Panc1 (cell line): Measurements from ENCODE around the gene HNF4A. TPM values are rescaled to one million over a fixed set of nuclear protein-coding genes. Genes with fewer than 3 reads are reported as not detected.

ENCODE experiments used
- ATAC-seq: fragments of 200-7000 bp; cut with Tn5 transposase; 2 replicates; pipeline ENCODE4 v1.9.1; 2020; ENCODE audit warnings: mild to moderate bottlenecking, moderate library complexity
- BruUV-seq: library from RNA; stranded (reverse); fragments of 400-500 nt; replicated peaks from 2 replicates; lab custom pipeline; 2021; lab: Mats Ljungman, UMichigan
- CTCF ChIA-PET: fragments of 300-600 bp; sonication (Branson Sonifier 250); formaldehyde crosslinking; loops from one replicate; lab custom pipeline; 2022; ENCODE audit warnings: antibody characterized with exemption; lab: Charles Lee
- POLR2A ChIA-PET: fragments of 300-600 bp; sonication (Branson Sonifier 250); formaldehyde crosslinking; loops from one replicate; lab custom pipeline; 2022; ENCODE audit warnings: antibody characterized with exemption; lab: Charles Lee
- DNase-seq: peaks from one replicate; pipeline ENCODE4 v3.0.0-alpha.2; 2010; ENCODE audit warnings: low read depth, low spot score
- H3K27ac ChIP-seq: 2 replicates; pipeline ENCODE4 v1.5.1; 2011; ENCODE audit warnings: mild to moderate bottlenecking, low read length, inconsistent platforms
- H3K27me3 ChIP-seq: fragments of 200-500 bp; sonication (Bioruptor generic); 2 replicates; pipeline ENCODE4 v1.6.0; 2014; ENCODE audit warnings: low read length, inconsistent platforms; ENCODE audit not compliant: control insufficient read depth, insufficient read depth
- H3K36me3 ChIP-seq: fragments of 200-500 bp; sonication (Bioruptor generic); 2 replicates; pipeline ENCODE4 v1.5.1; 2014; ENCODE audit warnings: inconsistent platforms, mild to moderate bottlenecking, low read length, moderate library complexity; ENCODE audit not compliant: control insufficient read depth, insufficient read depth
- H3K4me1 ChIP-seq: 2 replicates; pipeline ENCODE4 v1.5.1; 2011; ENCODE audit warnings: inconsistent platforms, mild to moderate bottlenecking, low read length, moderate library complexity; ENCODE audit not compliant: control insufficient read depth, insufficient read depth
- H3K4me3 ChIP-seq, 2 experiments: 2 replicates each; pipeline ENCODE4 v1.5.1; 2011 to 2012; ENCODE audit warnings: low read depth in 2 of 2, low read length in 2 of 2, mild to moderate bottlenecking in 2 of 2, inconsistent platforms in 1 of 2, moderate library complexity in 1 of 2
- H3K9me3 ChIP-seq: fragments of 200-500 bp; sonication (Bioruptor generic); 2 replicates; pipeline ENCODE4 v1.5.1; 2014; ENCODE audit warnings: low read depth, mild to moderate bottlenecking, inconsistent platforms, low read length, moderate library complexity; ENCODE audit not compliant: control insufficient read depth, insufficient read depth
- POLR2AphosphoS5 ChIP-seq: IDR thresholded peaks from 2 replicates; pipeline ENCODE4 v1.6.1; 2012; ENCODE audit warnings: mild to moderate bottlenecking, low read depth, low read length, moderate library complexity
- SIN3A ChIP-seq: IDR thresholded peaks from 2 replicates; pipeline ENCODE4 v1.6.1; 2012; ENCODE audit warnings: low read depth, mild to moderate bottlenecking, low read length, moderate library complexity, borderline replicate concordance; ENCODE audit not compliant: insufficient read depth
- TCF7L2 ChIP-seq: IDR thresholded peaks from 2 replicates; pipeline ENCODE4 v1.6.1; 2011; ENCODE audit warnings: mild to moderate bottlenecking, low read depth, low read length, inconsistent platforms
- in situ Hi-C: cut with HindIII; loops from 2 replicates; pipeline ENCODE4 v1.10.0; 2016; ENCODE audit warnings: low sequenced_read_pairs, low pct_unique_long_range_greater_than_20kb
- intact Hi-C: fragments of 100-400 bp; cut with micrococcal nuclease; formaldehyde crosslinking; loops from one replicate; pipeline ENCODE4 v1.10.0; 2022; ENCODE audit not compliant: unreplicated experiment
- total RNA-seq: library from RNA; stranded (reverse); gene quantifications from one replicate; pipeline ENCODE4 v1.2.1, GENCODE V29; 2021; ENCODE audit not compliant: unreplicated experiment
- TF ChIP-seq, protein P1 (sequence below): fragments of 450-650 bp; IDR thresholded peaks from 2 replicates; pipeline ENCODE4 v1.5.1; 2017; ENCODE audit warnings: mild to moderate bottlenecking
- TF ChIP-seq, protein P2 (sequence below), 2 experiments: IDR thresholded peaks; 2 replicates each; pipeline ENCODE4 v1.6.1; 2011 to 2012; ENCODE audit warnings: low read depth in 2 of 2, control low read depth in 1 of 2, low read length in 1 of 2, mild to moderate bottlenecking in 1 of 2, moderate library complexity in 1 of 2; ENCODE audit not compliant: insufficient read depth in 1 of 2

The HNF4A gene
- total RNA-seq, 1 experiment from 2014 or later: 0.28 TPM

DNA sequence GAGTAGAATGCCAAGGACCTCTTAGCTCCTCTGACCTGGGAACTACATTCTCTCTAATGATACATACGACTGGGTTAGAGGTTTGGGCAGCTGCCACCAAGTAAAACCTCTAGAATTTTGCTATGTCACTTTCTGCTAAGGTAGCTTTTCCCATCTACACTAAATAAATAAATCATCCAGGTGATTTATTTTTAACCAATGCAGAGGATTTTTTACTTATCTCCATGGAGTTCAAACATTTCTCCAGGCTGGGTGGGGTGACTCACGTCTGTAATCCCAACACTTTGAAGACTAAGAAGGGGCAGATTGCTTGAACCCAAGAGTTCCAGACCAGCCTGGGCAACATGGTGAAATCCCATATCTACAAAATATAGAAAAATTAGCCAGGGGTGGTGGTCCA, 27.1 kb downstream of the HNF4A start:
- DNase-seq: no peak
- no TSS peak for BruUV-seq
- POLR2A ChIA-PET: interaction anchor here (0.7 kb wide), 1 partner anchor 67 kb away, joined by 4 read pairs; no protein-coding TSS in a partner anchor

DNA sequence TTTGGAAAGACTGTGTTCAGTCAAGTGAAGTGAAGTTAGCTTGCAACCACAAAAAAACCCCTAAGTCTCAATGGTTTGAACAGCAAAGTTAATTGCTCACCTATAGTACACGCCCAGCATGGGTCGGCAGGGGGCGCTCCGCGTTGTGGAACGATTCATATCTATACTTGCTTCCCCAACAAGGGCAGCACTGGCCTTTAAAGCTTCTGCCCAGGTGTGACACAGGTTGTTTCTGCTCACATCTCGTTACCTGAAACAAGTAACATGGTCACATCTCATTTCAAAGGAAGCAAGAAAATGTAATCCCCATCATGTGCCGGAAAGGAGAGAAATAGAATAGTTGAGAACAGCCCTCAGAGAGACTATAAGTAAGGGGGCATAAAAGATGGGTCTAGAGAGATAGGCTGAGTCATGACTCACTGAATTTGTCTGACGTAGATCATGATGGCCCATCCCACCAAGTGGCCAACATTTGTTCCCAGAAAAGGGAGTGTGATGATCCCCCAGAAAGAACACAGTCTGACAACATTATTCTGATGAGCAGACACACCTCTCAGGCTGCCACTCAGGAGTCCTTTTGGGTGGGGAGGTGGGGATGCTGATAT, 29.0 kb downstream of the HNF4A start:
- ATAC-seq: peak; percentile 74; the same call in 1 of the 2 replicates
- no peaks in the 10 kb centered on the region for H3K9me3 ChIP-seq
- no peak overlapping the region for H3K27ac ChIP-seq
- TF ChIP-seq, protein P1, sequence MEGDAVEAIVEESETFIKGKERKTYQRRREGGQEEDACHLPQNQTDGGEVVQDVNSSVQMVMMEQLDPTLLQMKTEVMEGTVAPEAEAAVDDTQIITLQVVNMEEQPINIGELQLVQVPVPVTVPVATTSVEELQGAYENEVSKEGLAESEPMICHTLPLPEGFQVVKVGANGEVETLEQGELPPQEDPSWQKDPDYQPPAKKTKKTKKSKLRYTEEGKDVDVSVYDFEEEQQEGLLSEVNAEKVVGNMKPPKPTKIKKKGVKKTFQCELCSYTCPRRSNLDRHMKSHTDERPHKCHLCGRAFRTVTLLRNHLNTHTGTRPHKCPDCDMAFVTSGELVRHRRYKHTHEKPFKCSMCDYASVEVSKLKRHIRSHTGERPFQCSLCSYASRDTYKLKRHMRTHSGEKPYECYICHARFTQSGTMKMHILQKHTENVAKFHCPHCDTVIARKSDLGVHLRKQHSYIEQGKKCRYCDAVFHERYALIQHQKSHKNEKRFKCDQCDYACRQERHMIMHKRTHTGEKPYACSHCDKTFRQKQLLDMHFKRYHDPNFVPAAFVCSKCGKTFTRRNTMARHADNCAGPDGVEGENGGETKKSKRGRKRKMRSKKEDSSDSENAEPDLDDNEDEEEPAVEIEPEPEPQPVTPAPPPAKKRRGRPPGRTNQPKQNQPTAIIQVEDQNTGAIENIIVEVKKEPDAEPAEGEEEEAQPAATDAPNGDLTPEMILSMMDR: peak; percentile 96
- TF ChIP-seq TCF7L2: no peak
- intact Hi-C loops (no loop called here), in situ Hi-C loops (loop anchor here (10.0 kb wide), 1 partner anchor 80 kb away; no protein-coding TSS in a partner anchor)
- ChIA-PET CTCF (interaction anchor here (0.5 to 2.2 kb wide), 7 partner anchors 8 to 213 kb away, joined by 3 to 12 read pairs (median 5); partner anchors contain the start of gene FITM2), POLR2A (no interaction called here)
- peaks cover 10% of the 10 kb centered on the region; the same call in 1 of the 2 replicates for H3K4me1 ChIP-seq
- no TSS peak for BruUV-seq
- DNase-seq: peak; percentile 39
- H3K36me3 ChIP-seq: no peaks in the 10 kb centered on the region
- H3K4me3 ChIP-seq: no peak overlapping the region
- H3K27me3 ChIP-seq: no peaks in the 10 kb centered on the region

More for the DNA sequence above, 27.1 kb downstream of the HNF4A start:
- Histone ChIP-seq H3K4me1 (peaks cover under 1% of the 10 kb centered on the region; the same call in 1 of the 2 replicates), H3K4me3 (no peak overlapping the region), H3K9me3 (no peaks in the 10 kb centered on the region), H3K27me3 (no peaks in the 10 kb centered on the region), H3K27ac (no peak overlapping the region), H3K36me3 (no peaks in the 10 kb centered on the region)
- ATAC-seq: no peak
- CTCF ChIA-PET: interaction anchor here (0.6 to 0.9 kb wide), 3 partner anchors 42 to 264 kb away, joined by 3 to 11 read pairs (median 6); no protein-coding TSS in a partner anchor
- intact Hi-C loops (no loop called here), in situ Hi-C loops (loop anchor here (10.0 kb wide), 1 partner anchor 82 kb away; no protein-coding TSS in a partner anchor)
- TF ChIP-seq TCF7L2 (no peak), POLR2AphosphoS5 (no peak), SIN3A (no peak)
- TF ChIP-seq, protein P1: no peak
- TF ChIP-seq, protein P2, sequence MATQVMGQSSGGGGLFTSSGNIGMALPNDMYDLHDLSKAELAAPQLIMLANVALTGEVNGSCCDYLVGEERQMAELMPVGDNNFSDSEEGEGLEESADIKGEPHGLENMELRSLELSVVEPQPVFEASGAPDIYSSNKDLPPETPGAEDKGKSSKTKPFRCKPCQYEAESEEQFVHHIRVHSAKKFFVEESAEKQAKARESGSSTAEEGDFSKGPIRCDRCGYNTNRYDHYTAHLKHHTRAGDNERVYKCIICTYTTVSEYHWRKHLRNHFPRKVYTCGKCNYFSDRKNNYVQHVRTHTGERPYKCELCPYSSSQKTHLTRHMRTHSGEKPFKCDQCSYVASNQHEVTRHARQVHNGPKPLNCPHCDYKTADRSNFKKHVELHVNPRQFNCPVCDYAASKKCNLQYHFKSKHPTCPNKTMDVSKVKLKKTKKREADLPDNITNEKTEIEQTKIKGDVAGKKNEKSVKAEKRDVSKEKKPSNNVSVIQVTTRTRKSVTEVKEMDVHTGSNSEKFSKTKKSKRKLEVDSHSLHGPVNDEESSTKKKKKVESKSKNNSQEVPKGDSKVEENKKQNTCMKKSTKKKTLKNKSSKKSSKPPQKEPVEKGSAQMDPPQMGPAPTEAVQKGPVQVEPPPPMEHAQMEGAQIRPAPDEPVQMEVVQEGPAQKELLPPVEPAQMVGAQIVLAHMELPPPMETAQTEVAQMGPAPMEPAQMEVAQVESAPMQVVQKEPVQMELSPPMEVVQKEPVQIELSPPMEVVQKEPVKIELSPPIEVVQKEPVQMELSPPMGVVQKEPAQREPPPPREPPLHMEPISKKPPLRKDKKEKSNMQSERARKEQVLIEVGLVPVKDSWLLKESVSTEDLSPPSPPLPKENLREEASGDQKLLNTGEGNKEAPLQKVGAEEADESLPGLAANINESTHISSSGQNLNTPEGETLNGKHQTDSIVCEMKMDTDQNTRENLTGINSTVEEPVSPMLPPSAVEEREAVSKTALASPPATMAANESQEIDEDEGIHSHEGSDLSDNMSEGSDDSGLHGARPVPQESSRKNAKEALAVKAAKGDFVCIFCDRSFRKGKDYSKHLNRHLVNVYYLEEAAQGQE (IDR thresholded peaks at IDR 0.05; ENCODE audit: insufficient read depth in 1 of 2, low read depth in 2 of 2, low read length in 1 of 2): no peak
